ENCODE results near the gene SAMD4A. TPM values are rescaled to one million over a fixed set of nuclear protein-coding genes. Genes with fewer than 3 reads are reported as not detected.
A peak's percentile ranks its signal among the peaks of the same experiment; 100 is the strongest.

Gene SAMD4A
- total RNA-seq, 1 experiment from 2014 or later, result 9.6 TPM

DNA sequence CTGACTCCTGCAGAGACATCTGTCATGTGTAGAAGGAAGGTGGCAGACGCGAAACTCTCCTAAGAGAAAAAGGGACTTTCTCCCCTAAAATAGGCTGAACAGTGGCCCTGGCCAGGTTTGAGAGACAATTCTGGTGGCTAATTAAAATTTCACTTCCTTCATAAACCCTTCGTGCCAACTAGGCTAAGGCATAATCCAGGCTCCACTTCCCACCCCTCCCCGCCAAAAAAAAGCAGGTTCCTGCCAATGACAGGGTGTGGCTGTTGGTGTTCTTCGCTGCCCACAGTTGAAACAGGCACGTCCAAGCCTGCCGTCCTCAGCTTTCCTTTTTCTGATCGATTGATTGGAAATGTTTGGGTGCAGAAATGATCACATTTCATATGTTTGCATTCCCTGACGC, 191.1 kb downstream of the SAMD4A start:
- TF ChIP-seq, protein P1, sequence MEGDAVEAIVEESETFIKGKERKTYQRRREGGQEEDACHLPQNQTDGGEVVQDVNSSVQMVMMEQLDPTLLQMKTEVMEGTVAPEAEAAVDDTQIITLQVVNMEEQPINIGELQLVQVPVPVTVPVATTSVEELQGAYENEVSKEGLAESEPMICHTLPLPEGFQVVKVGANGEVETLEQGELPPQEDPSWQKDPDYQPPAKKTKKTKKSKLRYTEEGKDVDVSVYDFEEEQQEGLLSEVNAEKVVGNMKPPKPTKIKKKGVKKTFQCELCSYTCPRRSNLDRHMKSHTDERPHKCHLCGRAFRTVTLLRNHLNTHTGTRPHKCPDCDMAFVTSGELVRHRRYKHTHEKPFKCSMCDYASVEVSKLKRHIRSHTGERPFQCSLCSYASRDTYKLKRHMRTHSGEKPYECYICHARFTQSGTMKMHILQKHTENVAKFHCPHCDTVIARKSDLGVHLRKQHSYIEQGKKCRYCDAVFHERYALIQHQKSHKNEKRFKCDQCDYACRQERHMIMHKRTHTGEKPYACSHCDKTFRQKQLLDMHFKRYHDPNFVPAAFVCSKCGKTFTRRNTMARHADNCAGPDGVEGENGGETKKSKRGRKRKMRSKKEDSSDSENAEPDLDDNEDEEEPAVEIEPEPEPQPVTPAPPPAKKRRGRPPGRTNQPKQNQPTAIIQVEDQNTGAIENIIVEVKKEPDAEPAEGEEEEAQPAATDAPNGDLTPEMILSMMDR (conservative IDR thresholded peaks at IDR 0.05), result no peak
- H2BK15ac ChIP-seq (ENCODE audit: low read depth, low read length), result no peak overlapping the region
- no peaks in the 10 kb centered on the region for H4K20me1 ChIP-seq (ENCODE audit: control insufficient read depth, insufficient read depth, insufficient read length)
- H3K79me1 ChIP-seq (ENCODE audit: insufficient read depth, low read depth, low read length, poor library complexity, severe bottlenecking), result no peaks in the 10 kb centered on the region
- Mint-ChIP-seq H3K4me1 (no peaks in the 10 kb centered on the region; a peak in 1 of 4 replicates), H3K9me3 (no peaks in the 10 kb centered on the region), H3K36me3 (ENCODE audit: insufficient read depth in 1 of 3, low read depth in 3 of 3) (no peaks in the 10 kb centered on the region; a peak in 1 of 7 replicates), H3K4me3 (peak overlapping the region in 1 of 2 experiments; percentile 9; a peak in 1 of 5 replicates), H3K27ac (0 out of 7 replicates have a peak overlapping the region, but pooled peaks of 1 of the 3 experiments have one; percentile 34), H3K27me3 (ENCODE audit: low read depth) (no peaks in the 10 kb centered on the region)
- DNase-seq, result no peak
- WGBS (ENCODE audit: extremely low coverage, insufficient read length, low lambda C conversion rate), result no CpG with 5 or more reads among the region's 9 CpGs
- H3K18ac ChIP-seq (ENCODE audit: insufficient read length, low read depth, low read length), result no peak overlapping the region
- no peaks in the 10 kb centered on the region for H3K27me3 ChIP-seq (ENCODE audit: insufficient read depth, low read length)
- no peaks in the 10 kb centered on the region for H3K23me2 ChIP-seq (ENCODE audit: insufficient read length, low read depth, low read length, poor library complexity, severe bottlenecking)
- no peak overlapping the region for H2AFZ ChIP-seq (ENCODE audit: low read length)
- no peaks in the 10 kb centered on the region for H3K4me1 ChIP-seq (ENCODE audit: insufficient read depth, low read length)
- no peak overlapping the region for H3K4ac ChIP-seq (ENCODE audit: low read depth, low read length)
- no peak overlapping the region for H3K9ac ChIP-seq (ENCODE audit: extremely low read depth, insufficient read length, low read length)
- no peak overlapping the region for H2BK5ac ChIP-seq (ENCODE audit: insufficient read length, low read length)
- H3K79me2 ChIP-seq (ENCODE audit: insufficient read depth, low read length), result no peaks in the 10 kb centered on the region
- H3K27ac ChIP-seq (ENCODE audit: insufficient read length, low read depth, low read length), result no peak overlapping the region
- H3K14ac ChIP-seq (ENCODE audit: insufficient read depth, low read length), result no peak overlapping the region
- H3K56ac ChIP-seq (ENCODE audit: insufficient read length, low read depth, low read length), result no peak overlapping the region
- no peak overlapping the region for H3T11ph ChIP-seq (ENCODE audit: low read length)
- no peak overlapping the region for H4K8ac ChIP-seq (replicated peaks; ENCODE audit: insufficient read length, low read depth, low read length)
- H3K9me3 ChIP-seq (ENCODE audit: control insufficient read depth, low read depth, low read length), result no peaks in the 10 kb centered on the region
- no peak overlapping the region for H2BK12ac ChIP-seq (ENCODE audit: insufficient read length, low read depth, low read length)
- no peak overlapping the region for H3K4me2 ChIP-seq (ENCODE audit: insufficient read depth, insufficient read length, low read length)
- H2AK5ac ChIP-seq (ENCODE audit: insufficient read length, low read length), result no peak overlapping the region
- no peak overlapping the region for H2BK20ac ChIP-seq (ENCODE audit: low read depth, low read length, poor library complexity, severe bottlenecking)
- H4K91ac ChIP-seq (ENCODE audit: insufficient read length, low read depth, low read length), result no peak overlapping the region
- H4K5ac ChIP-seq (ENCODE audit: insufficient read length, low read depth, low read length), result no peak overlapping the region
- no peak overlapping the region for H3K23ac ChIP-seq (ENCODE audit: insufficient read length, low read depth, low read length)
- H2BK120ac ChIP-seq (ENCODE audit: low read depth, low read length, poor library complexity, severe bottlenecking), result no peak overlapping the region
